K562 (cell line): Measurements from ENCODE around the gene RALY.

Experiments
- CTCF ChIP-seq, 3 experiments: IDR thresholded peaks in 2 of 3; conservative IDR thresholded peaks in 1 of 3; 2 replicates each; pipeline ENCODE4 v1.5.1; 2011 to 2012; ENCODE audit warnings: low read length in 3 of 3, mild to moderate bottlenecking in 3 of 3, control low read depth in 2 of 3, improper control_type of control experiment in 1 of 3, inconsistent platforms in 1 of 3, low read depth in 1 of 3, mixed read lengths in 1 of 3, moderate library complexity in 1 of 3; ENCODE audit not compliant: insufficient read depth in 2 of 3
- HBP1 ChIP-seq: fragments of 450-650 bp; formaldehyde crosslinking; IDR thresholded peaks from 2 replicates; pipeline ENCODE4 v1.4.0; 2022; ENCODE audit warnings: missing genetic modification characterization
- MAX ChIP-seq: sonication (generic); formaldehyde crosslinking; IDR thresholded peaks from 2 replicates; pipeline ENCODE4 v1.9.0; 2022; ENCODE audit warnings: mild to moderate bottlenecking, missing genetic modification reagents
- TEAD4 ChIP-seq, 2 experiments: sonication (generic) in 1 of 2; formaldehyde crosslinking in 1 of 2; IDR thresholded peaks; 2 replicates each; pipeline versions ENCODE4 v1.6.1 to v1.8.0; 2012 to 2022; ENCODE audit warnings: borderline replicate concordance in 1 of 2, inconsistent platforms in 1 of 2, low read length in 1 of 2, mild to moderate bottlenecking in 1 of 2, missing genetic modification reagents in 1 of 2

- no peak for TF ChIP-seq CTCF (IDR thresholded peaks at IDR 0.05 in 2 of 3, conservative IDR thresholded peaks at IDR 0.05 in 1 of 3; ENCODE audit: insufficient read depth in 2 of 3, low read depth in 1 of 3, low read length in 3 of 3)
- no peak for TF ChIP-seq TEAD4 (IDR thresholded peaks at IDR 0.05; ENCODE audit: low read length)
- no peak for TF ChIP-seq TEAD4 (CRISPR knock-in tag; IDR thresholded peaks at IDR 0.05; ENCODE audit: borderline replicate concordance)
- no peak for TF ChIP-seq HBP1 (CRISPR knock-in tag)
- TF ChIP-seq MAX (CRISPR knock-in tag) = no peak
These were observed 121.1 kb downstream of the RALY start for GRCh38 chr20:34114809-34115208.
